Vagina (tissue), 2 donors: Measurements from ENCODE around the gene TPCN2.

Source experiments
- POLR2A ChIP-seq, 2 donors: fragments of 450-650 bp; IDR thresholded peaks; one replicate each; pipeline ENCODE4 v1.6.1; 2017; ENCODE audit warnings: antibody characterized with exemption in 2 of 2, mild to moderate bottlenecking in 2 of 2, moderate library complexity in 2 of 2
- POLR2AphosphoS5 ChIP-seq, 2 donors: sonication (generic); formaldehyde crosslinking; IDR thresholded peaks; one replicate each; pipeline ENCODE4 v1.9.0; 2017; ENCODE audit warnings: antibody characterized with exemption in 2 of 2, mild to moderate bottlenecking in 2 of 2, low read depth in 1 of 2; ENCODE audit not compliant: insufficient read depth in 1 of 2
- TF ChIP-seq, protein P1 (sequence below), 3 experiments: fragments of 450-650 bp in 2 of 3; fragments of 200-600 bp in 1 of 3; sonication (generic) in 1 of 3; IDR thresholded peaks; one replicate each; pipeline ENCODE4 v1.5.1; 2017 to 2019; ENCODE audit warnings: antibody characterized with exemption in 3 of 3, mild to moderate bottlenecking in 2 of 3, moderate library complexity in 2 of 3

DNA sequence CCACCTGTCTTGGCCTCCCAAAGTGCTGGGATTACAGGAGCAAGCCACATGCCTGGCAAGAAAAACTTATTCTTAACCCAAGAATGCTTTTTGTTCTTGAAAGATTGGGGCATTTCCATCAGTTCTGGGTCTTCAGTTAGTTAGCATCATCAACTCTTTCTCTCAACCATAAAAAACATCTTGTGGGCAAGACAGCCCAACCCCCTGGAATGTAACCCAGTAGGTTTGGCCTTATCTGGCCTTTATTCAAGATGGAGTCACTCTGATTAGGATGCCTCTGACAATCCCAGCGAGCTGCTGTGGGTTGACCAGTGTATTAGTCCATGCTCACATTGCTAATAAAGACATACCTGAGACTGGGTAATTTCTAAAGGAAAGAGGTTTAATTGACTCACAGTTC is 9.2 kb upstream of the TPCN2 start:
- TF ChIP-seq, protein P1, sequence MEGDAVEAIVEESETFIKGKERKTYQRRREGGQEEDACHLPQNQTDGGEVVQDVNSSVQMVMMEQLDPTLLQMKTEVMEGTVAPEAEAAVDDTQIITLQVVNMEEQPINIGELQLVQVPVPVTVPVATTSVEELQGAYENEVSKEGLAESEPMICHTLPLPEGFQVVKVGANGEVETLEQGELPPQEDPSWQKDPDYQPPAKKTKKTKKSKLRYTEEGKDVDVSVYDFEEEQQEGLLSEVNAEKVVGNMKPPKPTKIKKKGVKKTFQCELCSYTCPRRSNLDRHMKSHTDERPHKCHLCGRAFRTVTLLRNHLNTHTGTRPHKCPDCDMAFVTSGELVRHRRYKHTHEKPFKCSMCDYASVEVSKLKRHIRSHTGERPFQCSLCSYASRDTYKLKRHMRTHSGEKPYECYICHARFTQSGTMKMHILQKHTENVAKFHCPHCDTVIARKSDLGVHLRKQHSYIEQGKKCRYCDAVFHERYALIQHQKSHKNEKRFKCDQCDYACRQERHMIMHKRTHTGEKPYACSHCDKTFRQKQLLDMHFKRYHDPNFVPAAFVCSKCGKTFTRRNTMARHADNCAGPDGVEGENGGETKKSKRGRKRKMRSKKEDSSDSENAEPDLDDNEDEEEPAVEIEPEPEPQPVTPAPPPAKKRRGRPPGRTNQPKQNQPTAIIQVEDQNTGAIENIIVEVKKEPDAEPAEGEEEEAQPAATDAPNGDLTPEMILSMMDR (IDR thresholded peaks at IDR 0.05): no peak
- TF ChIP-seq POLR2AphosphoS5 (IDR thresholded peaks at IDR 0.05; ENCODE audit: insufficient read depth in 1 of 2, low read depth in 1 of 2): no peak
- no peak for TF ChIP-seq POLR2A (IDR thresholded peaks at IDR 0.05)
